ENCODE results near the gene LMO7. TPM values are rescaled to one million over a fixed set of nuclear protein-coding genes. Genes with fewer than 3 reads are reported as not detected.

The LMO7 gene
- total RNA-seq, 1 experiment from 2014 or later: 20.4 TPM

GRCh38 chr13:75762955-75763354 is 126.8 kb downstream of the LMO7 start:
- Histone ChIP-seq H2BK12ac (ENCODE audit: insufficient read length, low read depth, low read length) (no peak overlapping the region), H3K4me1 (ENCODE audit: insufficient read depth, low read length) (no peaks in the 10 kb centered on the region), H2BK15ac (ENCODE audit: low read depth, low read length) (no peak overlapping the region), H3K56ac (ENCODE audit: insufficient read length, low read depth, low read length) (no peak overlapping the region), H3K27ac (ENCODE audit: insufficient read length, low read depth, low read length) (no peak overlapping the region), H4K91ac (ENCODE audit: insufficient read length, low read depth, low read length) (no peak overlapping the region), H4K5ac (ENCODE audit: insufficient read length, low read depth, low read length) (no peak overlapping the region), H3K4me2 (ENCODE audit: insufficient read depth, insufficient read length, low read length) (no peak overlapping the region), H3K27me3 (ENCODE audit: insufficient read depth, low read length) (no peaks in the 10 kb centered on the region), H3T11ph (ENCODE audit: low read length) (no peak overlapping the region), H2BK20ac (ENCODE audit: low read depth, low read length, poor library complexity, severe bottlenecking) (no peak overlapping the region), H3K79me2 (ENCODE audit: insufficient read depth, low read length) (no peaks in the 10 kb centered on the region), H2AK5ac (ENCODE audit: insufficient read length, low read length) (no peak overlapping the region), H3K9ac (ENCODE audit: extremely low read depth, insufficient read length, low read length) (no peak overlapping the region), H3K4ac (ENCODE audit: low read depth, low read length) (no peak overlapping the region), H3K79me1 (ENCODE audit: insufficient read depth, low read depth, low read length, poor library complexity, severe bottlenecking) (no peaks in the 10 kb centered on the region), H3K9me3 (ENCODE audit: control insufficient read depth, low read depth, low read length) (no peaks in the 10 kb centered on the region), H3K23me2 (ENCODE audit: insufficient read length, low read depth, low read length, poor library complexity, severe bottlenecking) (no peaks in the 10 kb centered on the region), H3K14ac (ENCODE audit: insufficient read depth, low read length) (no peak overlapping the region), H2BK5ac (ENCODE audit: insufficient read length, low read length) (no peak overlapping the region), H4K20me1 (ENCODE audit: control insufficient read depth, insufficient read depth, insufficient read length) (no peaks in the 10 kb centered on the region), H3K23ac (ENCODE audit: insufficient read length, low read depth, low read length) (no peak overlapping the region), H2AFZ (ENCODE audit: low read length) (no peak overlapping the region), H4K8ac (replicated peaks; ENCODE audit: insufficient read length, low read depth, low read length) (no peak overlapping the region), H3K18ac (ENCODE audit: insufficient read length, low read depth, low read length) (no peak overlapping the region), H2BK120ac (ENCODE audit: low read depth, low read length, poor library complexity, severe bottlenecking) (no peak overlapping the region)
- Mint-ChIP-seq H3K9me3 (no peaks in the 10 kb centered on the region; a peak in 1 of 5 replicates), H3K4me1 (peaks cover 0 to 15% of the 10 kb centered on the region in 2 experiments; a peak in 2 of 4 replicates), H3K27me3 (ENCODE audit: low read depth) (no peaks in the 10 kb centered on the region), H3K4me3 (no peak overlapping the region), H3K27ac (no peak overlapping the region), H3K36me3 (ENCODE audit: insufficient read depth in 1 of 3, low read depth in 3 of 3) (peaks cover 0 to 3% (median 3%) of the 10 kb centered on the region in 3 experiments; a peak in 4 of 7 replicates)
- WGBS (ENCODE audit: extremely low coverage, insufficient read length, low lambda C conversion rate): no CpG with 5 or more reads among the region's 2 CpGs
- TF ChIP-seq CTCF (conservative IDR thresholded peaks at IDR 0.05): no peak
- DNase-seq: no peak
